Measurements from ENCODE around the gene MMP3.

DNA sequence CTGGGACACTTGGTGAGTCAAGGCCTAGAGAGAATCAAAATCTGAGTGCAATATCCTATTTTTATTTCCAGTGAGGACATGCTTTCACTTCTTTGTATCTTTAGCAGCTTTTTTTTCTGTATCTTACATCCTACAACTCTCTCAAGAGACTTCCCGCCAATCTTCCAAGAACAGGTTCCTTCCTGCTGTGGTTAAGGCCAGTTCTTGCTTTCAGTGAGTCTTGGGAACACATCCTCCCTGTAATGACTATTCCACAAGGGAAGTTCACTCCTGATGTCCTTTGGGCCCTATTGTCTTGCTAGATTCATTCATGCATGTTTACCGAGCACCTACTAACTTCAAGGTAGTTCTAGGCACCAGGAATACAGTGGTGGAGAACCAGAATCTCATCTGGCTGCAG is 35.2 kb upstream of the MMP3 start:
- no peak for TF ChIP-seq CTCF (IDR thresholded peaks at IDR 0.05; ENCODE audit: low read depth, low read length, missing input control)
- no peak for TF ChIP-seq FOXA1 (IDR thresholded peaks at IDR 0.05)
- no peak for TF ChIP-seq RAD21 (IDR thresholded peaks at IDR 0.05)
- TF ChIP-seq SP1 (IDR thresholded peaks at IDR 0.05): no peak
- TF ChIP-seq YY1 (IDR thresholded peaks at IDR 0.05): no peak
- TF ChIP-seq TAF1 (conservative IDR thresholded peaks at IDR 0.05): no peak
- TF ChIP-seq ATF3 (IDR thresholded peaks at IDR 0.05): no peak
- TF ChIP-seq, protein P1, sequence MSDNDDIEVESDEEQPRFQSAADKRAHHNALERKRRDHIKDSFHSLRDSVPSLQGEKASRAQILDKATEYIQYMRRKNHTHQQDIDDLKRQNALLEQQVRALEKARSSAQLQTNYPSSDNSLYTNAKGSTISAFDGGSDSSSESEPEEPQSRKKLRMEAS (IDR thresholded peaks at IDR 0.05): no peak

All from liver (tissue), 3 donors.